Kidney epithelial cell (primary cell): ENCODE measurements around the gene TMEM178B. TPM values are rescaled to one million over a fixed set of nuclear protein-coding genes. Genes with fewer than 3 reads are reported as not detected.

ENCODE experiments used
- DNase-seq: peaks from one replicate; pipeline ENCODE4 v3.0.0-alpha.2; 2010; ENCODE audit warnings: low read depth
- H3K27me3 ChIP-seq: 2 replicates; pipeline ENCODE4 v1.6.0; 2011; ENCODE audit warnings: low read length; ENCODE audit not compliant: control insufficient read depth, insufficient read depth
- H3K36me3 ChIP-seq: 2 replicates; pipeline ENCODE4 v1.5.1; 2011; ENCODE audit warnings: low read length; ENCODE audit not compliant: control insufficient read depth, insufficient read depth
- H3K4me3 ChIP-seq: 2 replicates; pipeline ENCODE4 v1.5.1; 2011; ENCODE audit warnings: low read depth, mild to moderate bottlenecking, control low read depth, low read length
- total RNA-seq: library from RNA; depleted of rRNA; stranded (reverse); fragments of >200 nt; gene quantifications from 2 replicates; pipeline ENCODE4 v1.2.3, GENCODE V29; 2015
- TF ChIP-seq, protein P1 (sequence below): IDR thresholded peaks from 2 replicates; pipeline ENCODE4 v1.5.1; 2011; ENCODE audit warnings: mild to moderate bottlenecking, moderate library complexity, low read length, control low read depth, inconsistent platforms; ENCODE audit not compliant: insufficient read depth, poor library complexity, severe bottlenecking

The TMEM178B gene
- total RNA-seq, 1 donor from 2014 or later = 9.7 TPM

DNA sequence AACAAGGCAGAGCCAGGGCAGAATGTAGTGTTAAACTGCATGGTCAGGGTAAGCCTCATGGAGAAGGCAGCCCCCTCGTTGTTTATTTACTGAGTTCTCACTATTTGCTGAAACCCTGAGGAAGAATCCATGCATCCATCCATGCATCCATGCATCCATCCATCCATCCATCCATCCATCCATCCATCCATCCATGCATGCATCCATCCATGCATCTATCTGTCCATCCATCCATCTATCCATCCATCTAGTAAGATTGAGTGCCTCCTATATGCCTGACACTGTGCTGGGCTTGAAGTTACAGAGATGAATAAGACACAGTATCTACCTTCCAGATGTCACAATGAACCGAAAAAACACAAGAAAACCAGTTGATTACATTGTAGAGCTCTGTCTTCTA lies 275.9 kb downstream of the TMEM178B start:
- TF ChIP-seq, protein P1, sequence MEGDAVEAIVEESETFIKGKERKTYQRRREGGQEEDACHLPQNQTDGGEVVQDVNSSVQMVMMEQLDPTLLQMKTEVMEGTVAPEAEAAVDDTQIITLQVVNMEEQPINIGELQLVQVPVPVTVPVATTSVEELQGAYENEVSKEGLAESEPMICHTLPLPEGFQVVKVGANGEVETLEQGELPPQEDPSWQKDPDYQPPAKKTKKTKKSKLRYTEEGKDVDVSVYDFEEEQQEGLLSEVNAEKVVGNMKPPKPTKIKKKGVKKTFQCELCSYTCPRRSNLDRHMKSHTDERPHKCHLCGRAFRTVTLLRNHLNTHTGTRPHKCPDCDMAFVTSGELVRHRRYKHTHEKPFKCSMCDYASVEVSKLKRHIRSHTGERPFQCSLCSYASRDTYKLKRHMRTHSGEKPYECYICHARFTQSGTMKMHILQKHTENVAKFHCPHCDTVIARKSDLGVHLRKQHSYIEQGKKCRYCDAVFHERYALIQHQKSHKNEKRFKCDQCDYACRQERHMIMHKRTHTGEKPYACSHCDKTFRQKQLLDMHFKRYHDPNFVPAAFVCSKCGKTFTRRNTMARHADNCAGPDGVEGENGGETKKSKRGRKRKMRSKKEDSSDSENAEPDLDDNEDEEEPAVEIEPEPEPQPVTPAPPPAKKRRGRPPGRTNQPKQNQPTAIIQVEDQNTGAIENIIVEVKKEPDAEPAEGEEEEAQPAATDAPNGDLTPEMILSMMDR = no peak
- Histone ChIP-seq H3K4me3 (no peak overlapping the region), H3K36me3 (no peaks in the 10 kb centered on the region), H3K27me3 (no peaks in the 10 kb centered on the region)
- no peak for DNase-seq

GRCh38 chr7:141351175-141351574 lies 277.3 kb downstream of the TMEM178B start:
- no peak for DNase-seq
- TF ChIP-seq, protein P1 = no peak
- Histone ChIP-seq H3K4me3 (no peak overlapping the region), H3K27me3 (no peaks in the 10 kb centered on the region), H3K36me3 (no peaks in the 10 kb centered on the region)

- TF ChIP-seq, protein P1 = no peak
Measured at GRCh38 chr7:141352955-141353354, 279.1 kb downstream of the TMEM178B start.

DNA sequence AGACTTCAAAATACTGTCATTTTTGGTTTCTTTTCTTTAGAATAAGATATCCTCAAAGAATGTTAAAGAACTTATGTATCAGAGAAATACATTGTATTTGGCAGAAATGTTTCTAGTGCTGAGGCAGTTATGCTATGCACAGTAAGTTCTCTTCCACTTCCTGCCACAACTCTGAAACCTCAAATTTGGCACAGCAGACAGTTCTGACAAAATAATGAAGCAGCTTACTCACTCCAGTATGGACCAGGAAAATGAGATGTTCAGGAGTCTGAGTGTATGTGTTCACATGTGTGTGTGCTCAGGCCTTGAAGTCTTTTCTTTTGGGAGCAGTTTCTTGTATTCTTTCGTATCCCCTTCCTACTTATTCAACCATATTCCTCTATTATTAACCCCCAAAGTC lies 280.4 kb downstream of the TMEM178B start:
- DNase-seq = no peak
- no peak overlapping the region for H3K4me3 ChIP-seq
- TF ChIP-seq, protein P1 = no peak
- no peaks in the 10 kb centered on the region for H3K27me3 ChIP-seq
- no peaks in the 10 kb centered on the region for H3K36me3 ChIP-seq

More at GRCh38 chr7:141352955-141353354, 279.1 kb downstream of the TMEM178B start:
- H3K27me3 ChIP-seq = no peaks in the 10 kb centered on the region
- H3K4me3 ChIP-seq = no peak overlapping the region
- no peaks in the 10 kb centered on the region for H3K36me3 ChIP-seq
- no peak for DNase-seq

- no peaks in the 10 kb centered on the region for H3K36me3 ChIP-seq
- H3K27me3 ChIP-seq = no peaks in the 10 kb centered on the region
- H3K4me3 ChIP-seq = no peak overlapping the region
- DNase-seq = no peak
- TF ChIP-seq, protein P1 = no peak
Measured at GRCh38 chr7:141355032-141355431, 281.2 kb downstream of the TMEM178B start.

GRCh38 chr7:141356161-141356560 lies 282.3 kb downstream of the TMEM178B start:
- no peaks in the 10 kb centered on the region for H3K27me3 ChIP-seq
- no peak for DNase-seq
- no peak overlapping the region for H3K4me3 ChIP-seq
- no peaks in the 10 kb centered on the region for H3K36me3 ChIP-seq
- TF ChIP-seq, protein P1 = no peak
